ENCODE data around the gene CNTFR. TPM values are rescaled to one million over a fixed set of nuclear protein-coding genes. Genes with fewer than 3 reads are reported as not detected.

The CNTFR gene
- total RNA-seq, 1 experiment from 2014 or later = 0.39 TPM

DNA sequence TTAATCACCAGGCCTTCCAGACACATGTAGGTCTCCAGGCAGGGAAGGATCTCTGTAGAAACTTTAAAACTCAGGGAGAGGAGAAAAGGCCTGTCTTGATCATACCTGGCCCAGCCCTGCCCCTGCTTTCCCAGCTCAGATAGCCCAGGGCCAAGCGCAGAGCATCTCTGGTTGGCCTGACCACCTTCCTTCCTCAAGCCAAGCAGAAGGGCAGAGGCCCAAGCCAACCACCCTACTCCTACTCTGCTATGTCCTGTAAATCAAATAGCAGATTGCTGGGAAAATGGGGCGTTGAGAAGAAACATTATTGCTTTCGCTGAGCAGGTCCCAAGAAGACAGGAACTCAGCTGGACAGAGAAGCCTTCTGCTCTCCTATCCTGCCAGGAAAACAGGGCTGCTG, 81.1 kb downstream of the CNTFR start:
- no peaks in the 10 kb centered on the region for H3K36me3 Mint-ChIP-seq (ENCODE audit: insufficient read depth, unreplicated experiment)
- no peak overlapping the region for H3K4me3 Mint-ChIP-seq (ENCODE audit: unreplicated experiment)
- CTCF ChIA-PET = no interaction called here
- Histone ChIP-seq H3K36me3 (ENCODE audit: control insufficient read depth, insufficient read depth, low read length) (no peaks in the 10 kb centered on the region), H3K4me3 (ENCODE audit: low read depth, low read length) (no peak overlapping the region), H3K27me3 (replicated peaks; ENCODE audit: control insufficient read depth, insufficient read depth, low read length) (no peaks in the 10 kb centered on the region), H3K4me1 (no peaks in the 10 kb centered on the region), H3K9me3 (no peaks in the 10 kb centered on the region)
- peaks cover 10% of the 10 kb centered on the region for H3K27me3 Mint-ChIP-seq (ENCODE audit: insufficient read depth, unreplicated experiment)
- POLR2A ChIA-PET = no interaction called here
- TF ChIP-seq CTCF (IDR thresholded peaks at IDR 0.05; ENCODE audit: insufficient read depth in 1 of 2, low read depth in 1 of 2, low read length in 1 of 2, severe bottlenecking in 1 of 2, unreplicated experiment in 1 of 2) = no peak
- no peak overlapping the region for H3K27ac Mint-ChIP-seq (ENCODE audit: unreplicated experiment)
- DNase-seq = peak in 1 of 2 experiments; percentile 3
- H3K4me1 Mint-ChIP-seq (ENCODE audit: low read depth, unreplicated experiment) = no peaks in the 10 kb centered on the region
- BruUV-seq (replicated peaks) = no TSS peak
- no peaks in the 10 kb centered on the region for H3K9me3 Mint-ChIP-seq (ENCODE audit: unreplicated experiment)
- intact Hi-C loops (cut with micrococcal nuclease; ENCODE audit: unreplicated experiment) = no loop called here

DNA sequence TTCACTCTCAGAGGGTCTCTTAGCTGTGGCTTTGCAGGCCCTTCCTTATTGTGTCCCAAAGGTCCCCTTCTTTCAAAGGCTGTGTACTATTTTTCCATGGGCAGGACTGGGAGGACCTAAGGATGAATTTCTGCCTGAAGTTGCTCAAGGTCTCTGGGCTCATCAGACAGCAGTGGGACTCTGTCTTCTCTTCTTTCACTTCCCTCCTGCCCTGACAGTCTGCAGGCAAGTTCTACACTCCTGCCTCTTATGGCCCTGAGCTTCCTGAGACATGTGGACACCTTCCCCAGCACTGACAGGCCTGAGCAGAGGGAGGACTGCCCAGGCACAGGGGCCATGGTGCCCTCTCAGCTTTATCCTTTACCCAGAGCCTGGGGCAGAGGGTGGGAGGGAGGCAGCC, 81.6 kb downstream of the CNTFR start:
- intact Hi-C loops (cut with micrococcal nuclease; ENCODE audit: unreplicated experiment) = no loop called here
- Mint-ChIP-seq H3K36me3 (ENCODE audit: insufficient read depth, unreplicated experiment) (no peaks in the 10 kb centered on the region), H3K27me3 (ENCODE audit: insufficient read depth, unreplicated experiment) (peaks cover 10% of the 10 kb centered on the region), H3K4me3 (ENCODE audit: unreplicated experiment) (no peak overlapping the region), H3K4me1 (ENCODE audit: low read depth, unreplicated experiment) (no peaks in the 10 kb centered on the region), H3K9me3 (ENCODE audit: unreplicated experiment) (no peaks in the 10 kb centered on the region), H3K27ac (ENCODE audit: unreplicated experiment) (no peak overlapping the region)
- H3K4me3 ChIP-seq (ENCODE audit: low read depth, low read length) = no peak overlapping the region
- CTCF ChIA-PET = no interaction called here
- DNase-seq = peak in 1 of 2 experiments; percentile 2
- H3K27me3 ChIP-seq (replicated peaks; ENCODE audit: control insufficient read depth, insufficient read depth, low read length) = no peaks in the 10 kb centered on the region
- H3K9me3 ChIP-seq = no peaks in the 10 kb centered on the region
- H3K36me3 ChIP-seq (ENCODE audit: control insufficient read depth, insufficient read depth, low read length) = no peaks in the 10 kb centered on the region
- BruUV-seq (replicated peaks) = no TSS peak
- no peaks in the 10 kb centered on the region for H3K4me1 ChIP-seq
- POLR2A ChIA-PET = no interaction called here
- TF ChIP-seq CTCF (IDR thresholded peaks at IDR 0.05; ENCODE audit: insufficient read depth in 1 of 2, low read depth in 1 of 2, low read length in 1 of 2, severe bottlenecking in 1 of 2, unreplicated experiment in 1 of 2) = no peak

DNA sequence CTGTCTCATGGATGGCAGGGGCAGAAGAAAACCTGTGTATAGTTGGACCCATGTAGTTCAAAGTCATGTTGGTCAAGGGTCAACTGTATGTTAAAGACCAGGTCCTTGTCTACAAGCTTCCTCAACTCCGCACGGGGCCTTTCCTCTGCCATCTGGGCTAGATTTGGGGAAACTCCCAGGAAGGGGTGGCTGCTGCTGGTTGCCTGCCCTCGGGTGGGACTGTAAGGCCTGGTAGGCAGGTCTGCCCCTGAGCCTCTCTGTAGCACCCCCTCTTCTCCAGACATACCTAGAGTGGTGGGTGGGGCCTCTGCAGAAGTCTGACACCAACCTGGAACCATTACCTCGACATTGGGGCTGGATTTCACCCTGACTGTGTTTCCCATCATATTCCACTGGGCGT, 82.0 kb downstream of the CNTFR start:
- CTCF ChIA-PET = no interaction called here
- no peak overlapping the region for H3K4me3 ChIP-seq (ENCODE audit: low read depth, low read length)
- peak in 1 of 2 experiments; percentile 11 for DNase-seq
- no peaks in the 10 kb centered on the region for H3K9me3 Mint-ChIP-seq (ENCODE audit: unreplicated experiment)
- H3K36me3 ChIP-seq (ENCODE audit: control insufficient read depth, insufficient read depth, low read length) = no peaks in the 10 kb centered on the region
- POLR2A ChIA-PET = no interaction called here
- no peaks in the 10 kb centered on the region for H3K4me1 Mint-ChIP-seq (ENCODE audit: low read depth, unreplicated experiment)
- no peak overlapping the region for H3K27ac Mint-ChIP-seq (ENCODE audit: unreplicated experiment)
- no peaks in the 10 kb centered on the region for H3K27me3 ChIP-seq (replicated peaks; ENCODE audit: control insufficient read depth, insufficient read depth, low read length)
- H3K4me1 ChIP-seq = no peaks in the 10 kb centered on the region
- no TSS peak for BruUV-seq (replicated peaks)
- no peaks in the 10 kb centered on the region for H3K9me3 ChIP-seq
- no peak overlapping the region for H3K4me3 Mint-ChIP-seq (ENCODE audit: unreplicated experiment)
- no peaks in the 10 kb centered on the region for H3K36me3 Mint-ChIP-seq (ENCODE audit: insufficient read depth, unreplicated experiment)
- no peak for TF ChIP-seq CTCF (IDR thresholded peaks at IDR 0.05; ENCODE audit: insufficient read depth in 1 of 2, low read depth in 1 of 2, low read length in 1 of 2, severe bottlenecking in 1 of 2, unreplicated experiment in 1 of 2)
- intact Hi-C loops (cut with micrococcal nuclease; ENCODE audit: unreplicated experiment) = no loop called here
- peaks cover 10% of the 10 kb centered on the region for H3K27me3 Mint-ChIP-seq (ENCODE audit: insufficient read depth, unreplicated experiment)

All from Caco-2 (cell line).